CD14-positive monocyte (primary cell): ENCODE results near the gene SPRYD4. TPM values are rescaled to one million over a fixed set of nuclear protein-coding genes. Genes with fewer than 3 reads are reported as not detected.
A peak's percentile ranks its signal among the peaks of the same experiment; 100 is the strongest.

Experiments
- DNase-seq, 3 donors: peaks; one replicate each; pipeline ENCODE4 v3.0.0-alpha.2; 2011 to 2022
- H2AFZ ChIP-seq: 2 replicates; pipeline ENCODE4 v1.6.0; 2012; ENCODE audit warnings: mild to moderate bottlenecking, low read depth, low read length, inconsistent platforms; ENCODE audit not compliant: insufficient read depth, poor library complexity, severe bottlenecking
- H3K27ac ChIP-seq, 2 donors: 1 replicate in 1 of 2; 2 replicates in 1 of 2; pipeline ENCODE4 v1.5.1; 2012 to 2013; ENCODE audit warnings: low read length in 2 of 2, control low read depth in 1 of 2, inconsistent platforms in 1 of 2, low read depth in 1 of 2, mild to moderate bottlenecking in 1 of 2
- H3K27me3 ChIP-seq, 2 donors: one replicate each; pipeline versions ENCODE4 v1.6.0 to v1.6.1; 2011 to 2013; ENCODE audit warnings: low read length in 2 of 2; ENCODE audit not compliant: control insufficient read depth in 2 of 2, insufficient read depth in 2 of 2
- H3K36me3 ChIP-seq, 2 donors: replicated peaks in 1 of 2; 1 replicate in 1 of 2; 2 replicates in 1 of 2; pipeline versions ENCODE4 v1.5.1 to v1.6.1; 2012 to 2013; ENCODE audit warnings: low read length in 2 of 2, control low read depth in 1 of 2, inconsistent platforms in 1 of 2, mild to moderate bottlenecking in 1 of 2; ENCODE audit not compliant: insufficient read depth in 2 of 2, control insufficient read depth in 1 of 2
- H3K4me1 ChIP-seq, 2 donors: 1 replicate in 1 of 2; 2 replicates in 1 of 2; pipeline versions ENCODE4 v1.5.1 to v1.6.1; 2012 to 2013; ENCODE audit warnings: low read length in 2 of 2, control low read depth in 1 of 2, inconsistent platforms in 1 of 2, mild to moderate bottlenecking in 1 of 2, moderate library complexity in 1 of 2; ENCODE audit not compliant: insufficient read depth in 2 of 2, control insufficient read depth in 1 of 2
- H3K4me2 ChIP-seq: replicated peaks from 2 replicates; pipeline ENCODE3; 2012; ENCODE audit warnings: low read length, moderate library complexity, mild to moderate bottlenecking; ENCODE audit not compliant: poor library complexity, severe bottlenecking; ENCODE audit errors: extremely low read depth
- H3K4me3 ChIP-seq, 3 experiments: fragments of 200-600 bp in 1 of 3; sonication (generic) in 1 of 3; replicated peaks in 1 of 3; 1 replicate in 2 of 3; 2 replicates in 1 of 3; pipeline ENCODE4 v1.5.1; 2011 to 2013; ENCODE audit warnings: low read length in 3 of 3, mild to moderate bottlenecking in 3 of 3, control low read depth in 2 of 3, low read depth in 2 of 3, inconsistent platforms in 1 of 3, moderate library complexity in 1 of 3
- H3K79me2 ChIP-seq: 2 replicates; pipeline ENCODE4 v1.6.0; 2012; ENCODE audit warnings: mild to moderate bottlenecking, control low read depth, inconsistent platforms, low read length, moderate library complexity; ENCODE audit not compliant: insufficient read depth
- H3K9ac ChIP-seq: 2 replicates; pipeline ENCODE4 v1.6.0; 2017; ENCODE audit warnings: low read length, mild to moderate bottlenecking; ENCODE audit not compliant: insufficient read depth, poor library complexity, severe bottlenecking
- H3K9me3 ChIP-seq, 2 donors: replicated peaks in 1 of 2; 1 replicate in 1 of 2; 2 replicates in 1 of 2; pipeline versions ENCODE4 v1.5.1 to v1.6.1; 2012 to 2013; ENCODE audit warnings: low read length in 2 of 2, control low read depth in 1 of 2; ENCODE audit not compliant: control insufficient read depth in 1 of 2, insufficient read depth in 1 of 2
- H4K20me1 ChIP-seq: 2 replicates; pipeline ENCODE4 v1.6.0; 2012; ENCODE audit warnings: mild to moderate bottlenecking, low read length, control low read depth, moderate library complexity; ENCODE audit not compliant: insufficient read depth
- H3K27ac Mint-ChIP-seq, 7 donors: one replicate each; pipeline ENCODE4 v1.8.0; 2020; ENCODE audit warnings: mild to moderate bottlenecking in 7 of 7, mixed read lengths in 7 of 7, moderate library complexity in 6 of 7, inconsistent platforms in 2 of 7
- H3K27me3 Mint-ChIP-seq, 3 donors: one replicate each; pipeline ENCODE4 v1.8.0; 2021 to 2022; ENCODE audit warnings: low read depth in 3 of 3, mild to moderate bottlenecking in 3 of 3, mixed read lengths in 3 of 3, moderate library complexity in 3 of 3, inconsistent platforms in 1 of 3
- H3K36me3 Mint-ChIP-seq, 2 donors: one replicate each; pipeline ENCODE4 v1.8.0; 2020; ENCODE audit warnings: mixed read lengths in 2 of 2, inconsistent platforms in 1 of 2, mild to moderate bottlenecking in 1 of 2
- H3K4me1 Mint-ChIP-seq: one replicate; pipeline ENCODE4 v1.8.0; 2020; ENCODE audit warnings: mild to moderate bottlenecking, mixed read lengths
- H3K4me3 Mint-ChIP-seq, 2 donors: one replicate each; pipeline ENCODE4 v1.8.0; 2020; ENCODE audit warnings: mild to moderate bottlenecking in 2 of 2, mixed read lengths in 2 of 2, moderate library complexity in 1 of 2
- H3K9me3 Mint-ChIP-seq, 7 donors: one replicate each; pipeline ENCODE4 v1.8.0; 2020 to 2022; ENCODE audit warnings: mixed read lengths in 7 of 7, mild to moderate bottlenecking in 6 of 7, moderate library complexity in 6 of 7, inconsistent platforms in 2 of 7
- WGBS: methylation state at CpG from one replicate; pipeline ENCODE4 v1.1.5; 2013; ENCODE audit warnings: missing lambda C conversion rate; ENCODE audit not compliant: insufficient coverage; 5-methylcytosine and 5-hydroxymethylcytosine counted together
- intact Hi-C, 2 donors: fragments of 100-400 bp; cut with micrococcal nuclease; formaldehyde crosslinking; loops; one replicate each; pipeline versions ENCODE4 v1.15.0 to v1.15.1; 2023
- polyA plus RNA-seq, 3 donors: library from polyadenylated mRNA; depleted of rRNA in 1 of 3; unstranded in 2 of 3; stranded (reverse) in 1 of 3; fragments of 300-500 nt in 2 of 3; fragments of >200 nt in 1 of 3; fragmentation: Illumina TruSeq in 2 of 3; gene quantifications; 1 replicate in 2 of 3; 2 replicates in 1 of 3; pipeline ENCODE4 v1.2.3, GENCODE V29; 2012 to 2021
- TF ChIP-seq, protein P1 (sequence below): fragments of 200-600 bp; IDR thresholded peaks from one replicate; pipeline ENCODE4 v1.8.0; 2022; ENCODE audit warnings: antibody characterized with exemption, mild to moderate bottlenecking

SPRYD4 gene
- polyA plus RNA-seq, 3 donors: 1.3 to 2.1 (median 1.4) TPM

DNA sequence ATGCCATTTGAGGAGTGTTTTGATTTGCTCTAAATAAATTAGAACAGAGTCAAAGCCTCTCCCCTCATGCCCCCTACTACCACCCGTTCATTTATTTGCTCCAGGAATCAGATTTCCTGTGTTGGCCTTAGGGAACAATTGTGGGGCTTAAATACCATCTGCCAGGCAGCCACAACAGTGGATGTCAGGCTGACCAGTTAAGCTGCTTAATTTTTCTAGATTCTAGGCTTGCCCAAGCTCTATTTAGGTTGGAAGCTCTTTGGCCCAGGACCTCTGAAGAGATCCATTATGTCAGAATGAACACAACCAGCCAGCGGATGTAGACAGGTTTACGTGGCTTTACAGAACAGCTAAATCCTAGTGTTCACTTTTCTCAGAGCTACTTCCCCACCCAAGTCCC is 18.1 kb upstream of the SPRYD4 start:
- H3K27me3 Mint-ChIP-seq: peaks cover 0 to 2% (median 0%) of the 10 kb centered on the region in 3 donors
- 100% methylated on average over 2 of the region's 3 CpGs for WGBS
- peak overlapping the region in 1 of 7 donors; percentile 92 for H3K27ac Mint-ChIP-seq
- Histone ChIP-seq H3K79me2 (peaks cover 30% of the 10 kb centered on the region), H3K27me3 (no peaks in the 10 kb centered on the region), H3K4me3 (peak overlapping the region in 1 of 3 experiments; percentile 96), H3K4me1 (peaks cover 15 to 21% of the 10 kb centered on the region in 2 donors), H3K36me3 (no peaks in the 10 kb centered on the region), H3K9ac (no peak overlapping the region), H3K4me2 (peak overlapping the region; percentile 84), H3K9me3 (no peaks in the 10 kb centered on the region), H4K20me1 (no peaks in the 10 kb centered on the region), H2AFZ (peak overlapping the region; percentile 90), H3K27ac (no peak overlapping the region)
- H3K36me3 Mint-ChIP-seq: no peaks in the 10 kb centered on the region
- peaks cover 21% of the 10 kb centered on the region for H3K4me1 Mint-ChIP-seq
- no peak overlapping the region for H3K4me3 Mint-ChIP-seq
- TF ChIP-seq, protein P1, sequence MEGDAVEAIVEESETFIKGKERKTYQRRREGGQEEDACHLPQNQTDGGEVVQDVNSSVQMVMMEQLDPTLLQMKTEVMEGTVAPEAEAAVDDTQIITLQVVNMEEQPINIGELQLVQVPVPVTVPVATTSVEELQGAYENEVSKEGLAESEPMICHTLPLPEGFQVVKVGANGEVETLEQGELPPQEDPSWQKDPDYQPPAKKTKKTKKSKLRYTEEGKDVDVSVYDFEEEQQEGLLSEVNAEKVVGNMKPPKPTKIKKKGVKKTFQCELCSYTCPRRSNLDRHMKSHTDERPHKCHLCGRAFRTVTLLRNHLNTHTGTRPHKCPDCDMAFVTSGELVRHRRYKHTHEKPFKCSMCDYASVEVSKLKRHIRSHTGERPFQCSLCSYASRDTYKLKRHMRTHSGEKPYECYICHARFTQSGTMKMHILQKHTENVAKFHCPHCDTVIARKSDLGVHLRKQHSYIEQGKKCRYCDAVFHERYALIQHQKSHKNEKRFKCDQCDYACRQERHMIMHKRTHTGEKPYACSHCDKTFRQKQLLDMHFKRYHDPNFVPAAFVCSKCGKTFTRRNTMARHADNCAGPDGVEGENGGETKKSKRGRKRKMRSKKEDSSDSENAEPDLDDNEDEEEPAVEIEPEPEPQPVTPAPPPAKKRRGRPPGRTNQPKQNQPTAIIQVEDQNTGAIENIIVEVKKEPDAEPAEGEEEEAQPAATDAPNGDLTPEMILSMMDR: no peak
- intact Hi-C loops: loop anchor here in 1 of 2 donors (10.0 kb wide), 1 partner anchor 85 kb away; the partner anchor contains the start of genes APOF and STAT2
- H3K9me3 Mint-ChIP-seq: peaks cover 0 to 2% (median under 1%) of the 10 kb centered on the region in 7 donors
- no peak for DNase-seq

DNA sequence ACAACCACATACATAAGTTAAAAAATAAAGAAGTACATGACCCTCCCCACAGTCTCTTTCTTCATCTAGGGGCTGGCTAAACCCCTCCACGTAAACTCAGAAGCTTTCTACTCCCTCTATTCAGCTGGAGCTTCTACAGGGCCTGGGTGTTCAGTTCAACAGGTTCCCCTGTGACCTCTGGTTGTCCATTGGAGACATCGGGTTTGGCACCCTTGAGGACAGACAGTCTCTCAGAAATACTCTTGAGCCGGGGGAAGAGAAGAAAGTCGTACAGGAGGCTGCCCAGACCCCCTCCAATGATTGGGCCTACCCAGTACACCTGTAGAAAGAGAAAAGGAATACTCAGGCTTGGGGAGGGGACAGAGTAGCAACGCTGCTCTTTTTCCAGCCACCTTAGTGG is 17.2 kb upstream of the SPRYD4 start:
- Histone ChIP-seq H4K20me1 (no peaks in the 10 kb centered on the region), H3K27me3 (no peaks in the 10 kb centered on the region), H2AFZ (peak overlapping the region; percentile 90), H3K9ac (no peak overlapping the region), H3K79me2 (peaks cover 23% of the 10 kb centered on the region), H3K27ac (no peak overlapping the region), H3K36me3 (no peaks in the 10 kb centered on the region), H3K4me3 (no peak overlapping the region), H3K4me2 (no peak overlapping the region), H3K4me1 (peaks cover 15 to 21% of the 10 kb centered on the region in 2 donors), H3K9me3 (no peaks in the 10 kb centered on the region)
- no peak overlapping the region for H3K27ac Mint-ChIP-seq
- H3K4me3 Mint-ChIP-seq: no peak overlapping the region
- TF ChIP-seq, protein P1: no peak
- no peak for DNase-seq
- intact Hi-C loops: loop anchor here in 1 of 2 donors (10.0 kb wide), 1 partner anchor 86 kb away; the partner anchor contains the start of genes APOF and STAT2
- peaks cover 0 to 2% (median 0%) of the 10 kb centered on the region in 7 donors for H3K9me3 Mint-ChIP-seq
- peaks cover 21% of the 10 kb centered on the region for H3K4me1 Mint-ChIP-seq
- 100% methylated on average over 1 of the region's 5 CpGs for WGBS
- H3K27me3 Mint-ChIP-seq: peaks cover 0 to 2% (median 0%) of the 10 kb centered on the region in 3 donors
- no peaks in the 10 kb centered on the region for H3K36me3 Mint-ChIP-seq
